Sigmoid colon (tissue), 7 donors: ENCODE results near the gene ABLIM2. TPM values are rescaled to one million over a fixed set of nuclear protein-coding genes. Genes with fewer than 3 reads are reported as not detected.

Experiments used
- DNase-seq: peaks from one replicate; pipeline ENCODE4 v3.0.0-alpha.2; 2019
- H3K27ac ChIP-seq, 4 donors: fragments of 200-600 bp; sonication (generic); one replicate each; pipeline ENCODE4 v1.5.1; 2016 to 2019; ENCODE audit warnings: mild to moderate bottlenecking in 1 of 4
- H3K27me3 ChIP-seq, 3 donors: fragments of 200-600 bp; sonication (generic); one replicate each; pipeline ENCODE4 v1.5.1; 2019; ENCODE audit warnings: mild to moderate bottlenecking in 1 of 3
- H3K36me3 ChIP-seq, 4 donors: fragments of 200-600 bp; sonication (generic); one replicate each; pipeline ENCODE4 v1.5.1; 2016 to 2019
- H3K4me1 ChIP-seq, 4 donors: fragments of 200-600 bp; sonication (generic); one replicate each; pipeline ENCODE4 v1.5.1; 2017 to 2019
- H3K4me3 ChIP-seq, 4 donors: fragments of 200-600 bp; sonication (generic); one replicate each; pipeline ENCODE4 v1.5.1; 2017 to 2019; ENCODE audit warnings: mild to moderate bottlenecking in 2 of 4, moderate library complexity in 1 of 4
- H3K9me3 ChIP-seq, 4 donors: fragments of 200-600 bp in 3 of 4; sonication (generic) in 3 of 4; one replicate each; pipeline versions ENCODE4 v1.5.1 to v1.6.1; 2013 to 2019
- CTCF ChIP-seq, 4 experiments: fragments of 450-650 bp in 3 of 4; fragments of 200-600 bp in 1 of 4; IDR thresholded peaks; one replicate each; pipeline ENCODE4 v1.5.1; 2016 to 2019; ENCODE audit warnings: antibody characterized with exemption in 4 of 4, mild to moderate bottlenecking in 3 of 4, moderate library complexity in 2 of 4
- EP300 ChIP-seq, 4 donors: sonication (generic); formaldehyde crosslinking; IDR thresholded peaks; one replicate each; pipeline ENCODE4 v1.6.1; 2017; ENCODE audit warnings: antibody characterized with exemption in 4 of 4
- POLR2A ChIP-seq, 2 donors: fragments of 450-650 bp; IDR thresholded peaks; one replicate each; pipeline ENCODE4 v1.6.1; 2016; ENCODE audit warnings: antibody characterized with exemption in 2 of 2, mild to moderate bottlenecking in 2 of 2, moderate library complexity in 2 of 2
- POLR2AphosphoS5 ChIP-seq, 4 donors: sonication (generic); formaldehyde crosslinking; IDR thresholded peaks; one replicate each; pipeline ENCODE4 v1.6.1; 2017; ENCODE audit warnings: antibody characterized with exemption in 4 of 4
- WGBS, 2 donors: extraction: QIAGEN DNeasy Blood & Tissue Kit; methylation state at CpG; one replicate each; pipeline ENCODE4 v1.1.7; 2013; 5-methylcytosine and 5-hydroxymethylcytosine counted together
- intact Hi-C: fragments of 100-400 bp; cut with DNase I; formaldehyde crosslinking; loops from one replicate; pipeline ENCODE4 v1.15.1; 2023
- polyA plus RNA-seq, 3 donors: library from polyadenylated mRNA; stranded (reverse); fragments of 200-250 nt; gene quantifications; one replicate each; pipeline ENCODE4 v1.2.3, GENCODE V29; 2013
- total RNA-seq, 4 donors: library from RNA; depleted of rRNA; stranded (reverse); fragments of >200 nt; gene quantifications; one replicate each; pipeline ENCODE4 v1.1.0, GENCODE V29; 2016
- donor health status: healthy with polysubstance abuse.
- donor health status: Bipolar disorder and iron deficiency.
- donor health status: healthy.

Gene ABLIM2
- total and polyA plus RNA-seq, 7 donors = 3.1 to 15.0 (median 7.4) TPM

- 23 to 70% methylated on average over 25 of the region's 25 CpGs for WGBS, 2 donors
- H3K4me3 ChIP-seq = no peak overlapping the region
- intact Hi-C loops = no loop called here
- H3K4me1 ChIP-seq = peaks cover 0 to 6% (median 0%) of the 10 kb centered on the region in 4 donors
- peak overlapping the region in 1 of 4 donors; percentile 18 for H3K27ac ChIP-seq
- TF ChIP-seq POLR2AphosphoS5 (IDR thresholded peaks at IDR 0.05) = peak in 1 of 4 donors; percentile 21
- no peak for TF ChIP-seq CTCF (IDR thresholded peaks at IDR 0.05)
- no peak for TF ChIP-seq EP300 (IDR thresholded peaks at IDR 0.05)
- peaks cover 0 to 5% (median 0%) of the 10 kb centered on the region in 3 donors for H3K27me3 ChIP-seq
- peak; percentile 78 for DNase-seq
- H3K36me3 ChIP-seq = no peaks in the 10 kb centered on the region
- no peaks in the 10 kb centered on the region for H3K9me3 ChIP-seq
Observed at GRCh38 chr4:8182858-8183725, 24.5 kb upstream of the ABLIM2 start.

GRCh38 chr4:8182294-8182693 is 23.7 kb upstream of the ABLIM2 start:
- Histone ChIP-seq H3K27ac (no peak overlapping the region), H3K9me3 (no peaks in the 10 kb centered on the region), H3K4me3 (no peak overlapping the region), H3K36me3 (no peaks in the 10 kb centered on the region), H3K27me3 (peaks cover 0 to 5% (median 0%) of the 10 kb centered on the region in 3 donors), H3K4me1 (peaks cover 0 to 6% (median 0%) of the 10 kb centered on the region in 4 donors)
- TF ChIP-seq CTCF (IDR thresholded peaks at IDR 0.05) (no peak), POLR2A (IDR thresholded peaks at IDR 0.05) (no peak), POLR2AphosphoS5 (IDR thresholded peaks at IDR 0.05) (no peak), EP300 (IDR thresholded peaks at IDR 0.05) (no peak)
- intact Hi-C loops = no loop called here
- DNase-seq = no peak
- 39 to 86% methylated on average over 11 of the region's 11 CpGs for WGBS, 2 donors

- peaks cover 0 to 6% (median 0%) of the 10 kb centered on the region in 4 donors for H3K4me1 ChIP-seq
- H3K27ac ChIP-seq = no peak overlapping the region
- no peaks in the 10 kb centered on the region for H3K9me3 ChIP-seq
- peaks cover 0 to 5% (median 0%) of the 10 kb centered on the region in 3 donors for H3K27me3 ChIP-seq
- WGBS, 2 donors = 20 to 68% methylated on average over 7 of the region's 7 CpGs
- intact Hi-C loops = no loop called here
- no peak for TF ChIP-seq EP300 (IDR thresholded peaks at IDR 0.05)
- no peak for TF ChIP-seq CTCF (IDR thresholded peaks at IDR 0.05)
- no peak overlapping the region for H3K4me3 ChIP-seq
- no peak for DNase-seq
- H3K36me3 ChIP-seq = no peaks in the 10 kb centered on the region
Observed at GRCh38 chr4:8181844-8182243, 23.2 kb upstream of the ABLIM2 start.

- H3K4me1 ChIP-seq = peaks cover 0 to 6% (median 0%) of the 10 kb centered on the region in 4 donors
- 65 to 93% methylated on average over 6 of the region's 6 CpGs for WGBS, 2 donors
- no peaks in the 10 kb centered on the region for H3K9me3 ChIP-seq
- no peak overlapping the region for H3K4me3 ChIP-seq
- no peaks in the 10 kb centered on the region for H3K36me3 ChIP-seq
- TF ChIP-seq CTCF (IDR thresholded peaks at IDR 0.05) (no peak), POLR2A (IDR thresholded peaks at IDR 0.05) (no peak), EP300 (IDR thresholded peaks at IDR 0.05) (no peak), POLR2AphosphoS5 (IDR thresholded peaks at IDR 0.05) (no peak)
- H3K27me3 ChIP-seq = peaks cover 0 to 5% (median 0%) of the 10 kb centered on the region in 3 donors
- DNase-seq = no peak
- H3K27ac ChIP-seq = no peak overlapping the region
- intact Hi-C loops = no loop called here
Observed at GRCh38 chr4:8181119-8181518, 22.5 kb upstream of the ABLIM2 start.
